Thyroid gland (tissue), 4 donors: ENCODE results near the gene TPRG1.

Source experiments
- POLR2A ChIP-seq, 2 donors: fragments of 450-650 bp; IDR thresholded peaks; one replicate each; pipeline ENCODE4 v1.6.1; 2017; ENCODE audit warnings: antibody characterized with exemption in 2 of 2, mild to moderate bottlenecking in 2 of 2, moderate library complexity in 1 of 2
- TF ChIP-seq, protein P1 (sequence below), 6 experiments: fragments of 200-600 bp in 3 of 6; fragments of 450-650 bp in 3 of 6; sonication (generic) in 3 of 6; IDR thresholded peaks; one replicate each; pipeline ENCODE4 v1.5.1; 2016 to 2019; ENCODE audit warnings: antibody characterized with exemption in 6 of 6, mild to moderate bottlenecking in 2 of 6, inconsistent platforms in 1 of 6, moderate library complexity in 1 of 6

DNA sequence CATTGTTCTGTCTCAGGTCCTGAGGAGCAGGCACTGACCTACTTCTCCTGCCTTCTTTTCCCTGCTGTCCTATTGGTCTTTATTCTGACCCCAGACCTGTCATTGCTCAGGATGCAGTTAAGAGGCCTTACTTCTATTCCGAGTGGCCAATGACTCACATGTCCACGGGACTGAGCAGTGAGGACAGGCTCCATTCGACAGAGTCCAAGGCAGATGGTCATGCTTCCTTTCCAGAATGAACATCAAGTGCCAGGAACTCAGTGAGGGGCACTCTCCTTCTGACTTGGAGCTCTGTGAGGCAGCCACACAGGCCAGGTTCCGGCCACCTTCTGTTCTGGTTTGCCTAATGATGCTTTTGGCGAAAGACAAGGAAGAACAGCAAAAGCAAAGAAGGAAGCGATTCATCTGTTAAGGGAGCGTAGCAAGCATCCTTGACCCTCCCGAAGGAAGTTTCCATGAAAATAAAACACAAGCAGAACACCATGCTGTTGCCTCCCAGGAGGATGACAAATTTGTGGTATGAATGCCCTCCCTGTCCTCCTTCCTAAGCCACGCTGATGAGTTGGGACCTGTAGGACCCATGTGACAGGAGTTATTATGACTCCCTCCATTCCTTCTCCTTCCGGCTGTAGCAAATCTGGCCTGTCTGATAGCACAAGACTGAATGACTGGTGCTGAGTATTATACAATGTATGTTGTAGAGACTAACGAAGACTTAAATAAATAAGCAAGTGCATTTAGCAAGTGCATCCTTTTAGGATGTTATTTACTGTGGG lies 14.4 kb upstream of the TPRG1 start:
- TF ChIP-seq, protein P1, sequence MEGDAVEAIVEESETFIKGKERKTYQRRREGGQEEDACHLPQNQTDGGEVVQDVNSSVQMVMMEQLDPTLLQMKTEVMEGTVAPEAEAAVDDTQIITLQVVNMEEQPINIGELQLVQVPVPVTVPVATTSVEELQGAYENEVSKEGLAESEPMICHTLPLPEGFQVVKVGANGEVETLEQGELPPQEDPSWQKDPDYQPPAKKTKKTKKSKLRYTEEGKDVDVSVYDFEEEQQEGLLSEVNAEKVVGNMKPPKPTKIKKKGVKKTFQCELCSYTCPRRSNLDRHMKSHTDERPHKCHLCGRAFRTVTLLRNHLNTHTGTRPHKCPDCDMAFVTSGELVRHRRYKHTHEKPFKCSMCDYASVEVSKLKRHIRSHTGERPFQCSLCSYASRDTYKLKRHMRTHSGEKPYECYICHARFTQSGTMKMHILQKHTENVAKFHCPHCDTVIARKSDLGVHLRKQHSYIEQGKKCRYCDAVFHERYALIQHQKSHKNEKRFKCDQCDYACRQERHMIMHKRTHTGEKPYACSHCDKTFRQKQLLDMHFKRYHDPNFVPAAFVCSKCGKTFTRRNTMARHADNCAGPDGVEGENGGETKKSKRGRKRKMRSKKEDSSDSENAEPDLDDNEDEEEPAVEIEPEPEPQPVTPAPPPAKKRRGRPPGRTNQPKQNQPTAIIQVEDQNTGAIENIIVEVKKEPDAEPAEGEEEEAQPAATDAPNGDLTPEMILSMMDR (IDR thresholded peaks at IDR 0.05), result no peak
- no peak for TF ChIP-seq POLR2A (IDR thresholded peaks at IDR 0.05)
